Prostate gland (tissue), 2 donors: ENCODE results near the gene STRADB.

ENCODE experiments used
- CTCF ChIP-seq, 4 experiments: fragments of 200-600 bp in 2 of 4; fragments of 450-650 bp in 2 of 4; sonication (generic) in 2 of 4; IDR thresholded peaks; 1 replicate in 3 of 4; 2 replicates in 1 of 4; pipeline ENCODE4 v1.5.1; 2016 to 2019; ENCODE audit warnings: antibody characterized with exemption in 4 of 4, mild to moderate bottlenecking in 2 of 4, moderate library complexity in 2 of 4
- POLR2A ChIP-seq: fragments of 450-650 bp; IDR thresholded peaks from one replicate; pipeline ENCODE4 v1.6.1; 2016; ENCODE audit warnings: antibody characterized with exemption, mild to moderate bottlenecking
- POLR2AphosphoS5 ChIP-seq: sonication (generic); formaldehyde crosslinking; IDR thresholded peaks from one replicate; pipeline ENCODE4 v1.6.1; 2017; ENCODE audit warnings: antibody characterized with exemption

GRCh38 chr2:201402651-201403562 lies 48.6 kb upstream of the STRADB start:
- no peak for TF ChIP-seq CTCF (IDR thresholded peaks at IDR 0.05)
- no peak for TF ChIP-seq POLR2AphosphoS5
- TF ChIP-seq POLR2A: no peak
